ENCODE measurements around the gene XRCC1. TPM values are rescaled to one million over a fixed set of nuclear protein-coding genes. Genes with fewer than 3 reads are reported as not detected.
A peak's percentile ranks its signal among the peaks of the same experiment; 100 is the strongest.

The XRCC1 gene
- total RNA-seq, 2 experiments from 2014 or later = 29.4 to 32.4 TPM

DNA sequence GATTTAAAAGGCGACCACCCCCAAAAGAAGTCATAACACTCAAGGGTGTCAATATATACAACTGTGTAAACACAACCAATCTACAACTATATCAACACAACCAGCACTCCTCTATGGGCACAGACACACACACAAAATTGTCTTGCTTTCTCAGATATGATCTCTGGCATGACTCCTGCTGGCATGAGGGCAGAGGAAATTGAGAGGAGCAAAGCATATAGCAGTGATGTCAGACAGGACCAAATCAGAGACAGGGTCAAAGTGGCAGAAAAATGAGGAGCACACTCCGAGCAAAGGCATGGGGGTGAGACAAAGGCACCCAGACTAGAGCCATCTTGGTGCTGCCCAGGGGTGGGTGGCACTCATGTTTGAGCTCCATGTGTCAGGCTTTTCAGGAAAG lies 11.0 kb upstream of the XRCC1 start:
- ATAC-seq = no peak
- TF ChIP-seq, protein P1, sequence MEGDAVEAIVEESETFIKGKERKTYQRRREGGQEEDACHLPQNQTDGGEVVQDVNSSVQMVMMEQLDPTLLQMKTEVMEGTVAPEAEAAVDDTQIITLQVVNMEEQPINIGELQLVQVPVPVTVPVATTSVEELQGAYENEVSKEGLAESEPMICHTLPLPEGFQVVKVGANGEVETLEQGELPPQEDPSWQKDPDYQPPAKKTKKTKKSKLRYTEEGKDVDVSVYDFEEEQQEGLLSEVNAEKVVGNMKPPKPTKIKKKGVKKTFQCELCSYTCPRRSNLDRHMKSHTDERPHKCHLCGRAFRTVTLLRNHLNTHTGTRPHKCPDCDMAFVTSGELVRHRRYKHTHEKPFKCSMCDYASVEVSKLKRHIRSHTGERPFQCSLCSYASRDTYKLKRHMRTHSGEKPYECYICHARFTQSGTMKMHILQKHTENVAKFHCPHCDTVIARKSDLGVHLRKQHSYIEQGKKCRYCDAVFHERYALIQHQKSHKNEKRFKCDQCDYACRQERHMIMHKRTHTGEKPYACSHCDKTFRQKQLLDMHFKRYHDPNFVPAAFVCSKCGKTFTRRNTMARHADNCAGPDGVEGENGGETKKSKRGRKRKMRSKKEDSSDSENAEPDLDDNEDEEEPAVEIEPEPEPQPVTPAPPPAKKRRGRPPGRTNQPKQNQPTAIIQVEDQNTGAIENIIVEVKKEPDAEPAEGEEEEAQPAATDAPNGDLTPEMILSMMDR (IDR thresholded peaks at IDR 0.05) = no peak

DNA sequence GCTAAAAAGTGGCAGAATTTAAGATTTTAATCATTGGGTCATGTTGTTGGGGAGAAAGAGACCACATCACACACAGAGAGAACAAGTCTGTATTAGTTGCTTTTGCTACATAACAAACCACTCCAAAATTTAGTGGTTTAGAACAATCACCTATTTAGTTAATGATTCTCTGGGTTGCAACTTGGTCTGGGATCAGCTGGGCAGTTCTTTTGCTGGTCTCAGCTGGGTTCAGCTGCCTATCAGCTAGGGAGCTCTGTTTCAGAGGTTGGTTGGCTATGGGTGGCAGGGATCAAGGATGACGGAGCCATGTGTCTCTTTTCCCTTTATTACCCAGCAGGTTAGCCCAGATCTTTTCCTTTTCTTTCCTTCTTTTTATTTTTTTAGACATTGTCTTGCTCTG lies 9.2 kb upstream of the XRCC1 start:
- H3K27me3 Mint-ChIP-seq = no peaks in the 10 kb centered on the region
- peak overlapping the region; percentile 35 for H3K27ac Mint-ChIP-seq
- H3K4me3 Mint-ChIP-seq = no peak overlapping the region
- no peak for ATAC-seq
- CTCF ChIA-PET = interaction anchor here (0.6 to 3.5 kb wide), 5 partner anchors 10 to 84 kb away, joined by 3 to 26 read pairs (median 3); no protein-coding TSS in a partner anchor
- POLR2A ChIA-PET = interaction anchor here (0.7 to 1.6 kb wide), 2 partner anchors 12 to 28 kb away, joined by 3 to 4 read pairs; partner anchors contain the start of gene ZNF576
- TF ChIP-seq, protein P1 (IDR thresholded peaks at IDR 0.05) = no peak
- H3K9me3 Mint-ChIP-seq = no peaks in the 10 kb centered on the region
- H3K36me3 Mint-ChIP-seq (ENCODE audit: low read depth) = peaks cover 12% of the 10 kb centered on the region
- H3K4me1 Mint-ChIP-seq (ENCODE audit: low read depth) = peaks cover 12% of the 10 kb centered on the region
- no peak for DNase-seq
- intact Hi-C loops (cut with micrococcal nuclease) = no loop called here

More for the DNA sequence above, 11.0 kb upstream of the XRCC1 start:
- Mint-ChIP-seq H3K27me3 (no peaks in the 10 kb centered on the region), H3K4me1 (ENCODE audit: low read depth) (peaks cover 10% of the 10 kb centered on the region), H3K36me3 (ENCODE audit: low read depth) (peaks cover 20% of the 10 kb centered on the region), H3K27ac (no peak overlapping the region), H3K9me3 (no peaks in the 10 kb centered on the region), H3K4me3 (no peak overlapping the region)
- ChIA-PET POLR2A (no interaction called here), CTCF (interaction anchor here (0.6 to 12.2 kb wide), 3 partner anchors 8 to 159 kb away, joined by 3 to 188 read pairs (median 26); no protein-coding TSS in a partner anchor)
- intact Hi-C loops (cut with micrococcal nuclease) = no loop called here
- DNase-seq = no peak

DNA sequence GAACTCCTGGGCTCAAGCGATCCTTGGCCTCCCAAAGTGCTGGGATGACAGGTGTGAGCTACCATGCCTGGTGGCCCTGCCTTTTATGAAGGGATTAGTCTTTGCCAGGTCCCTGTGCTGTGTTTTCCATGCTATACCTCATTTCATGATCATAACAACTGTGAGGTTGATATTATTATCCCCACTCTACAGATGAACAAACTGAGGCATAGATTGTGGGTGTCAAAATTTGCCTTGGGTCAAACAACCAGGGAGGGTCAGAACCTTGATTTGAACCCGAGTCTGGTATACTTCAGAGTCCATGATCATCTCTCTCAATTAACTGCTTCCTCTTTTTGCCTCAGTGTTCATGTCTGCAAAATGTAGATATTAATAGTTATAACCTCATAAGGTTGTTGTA lies 7.2 kb upstream of the XRCC1 start:
- H3K27ac Mint-ChIP-seq = no peak overlapping the region
- TF ChIP-seq, protein P1 (IDR thresholded peaks at IDR 0.05) = no peak
- ATAC-seq (no peak), DNase-seq (no peak)
- intact Hi-C loops (cut with micrococcal nuclease) = no loop called here
- peaks cover 9% of the 10 kb centered on the region for H3K36me3 Mint-ChIP-seq (ENCODE audit: low read depth)
- H3K4me3 Mint-ChIP-seq = no peak overlapping the region
- H3K4me1 Mint-ChIP-seq (ENCODE audit: low read depth) = peaks cover 20% of the 10 kb centered on the region
- ChIA-PET CTCF (interaction anchor here (1.5 to 2.1 kb wide), 2 partner anchors 12 to 28 kb away, joined by 5 to 7 read pairs; no protein-coding TSS in a partner anchor), POLR2A (interaction anchor here (0.6 kb wide), 1 partner anchor 26 kb away, joined by 3 read pairs; no protein-coding TSS in a partner anchor)
- no peaks in the 10 kb centered on the region for H3K9me3 Mint-ChIP-seq
- H3K27me3 Mint-ChIP-seq = no peaks in the 10 kb centered on the region

DNA sequence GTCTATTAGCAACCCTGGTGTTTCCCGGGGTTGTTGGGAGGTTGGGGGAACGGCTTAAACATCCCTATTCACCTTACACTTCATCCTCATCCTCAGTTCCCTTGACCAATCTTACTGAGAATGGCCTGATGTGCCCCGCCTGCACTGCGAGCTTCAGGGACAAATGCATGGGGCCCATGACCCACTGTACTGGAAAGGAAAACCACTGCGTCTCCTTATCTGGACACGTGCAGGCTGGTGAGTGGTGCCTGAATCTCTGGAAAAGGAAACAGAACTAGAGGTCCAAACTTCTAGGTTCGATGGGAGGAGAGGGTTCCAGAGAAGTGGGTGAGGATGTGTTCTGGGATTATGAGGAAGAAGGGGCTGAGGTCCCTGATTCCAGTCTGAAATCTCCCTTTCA lies 6.1 kb upstream of the XRCC1 start:
- Mint-ChIP-seq H3K9me3 (no peaks in the 10 kb centered on the region), H3K27ac (peak overlapping the region; percentile 88), H3K27me3 (no peaks in the 10 kb centered on the region), H3K36me3 (ENCODE audit: low read depth) (peaks cover 9% of the 10 kb centered on the region), H3K4me1 (ENCODE audit: low read depth) (peaks cover 23% of the 10 kb centered on the region), H3K4me3 (peak overlapping the region; percentile 94)
- intact Hi-C loops (cut with micrococcal nuclease) = no loop called here
- ChIA-PET CTCF (interaction anchor here (0.9 to 2.5 kb wide), 2 partner anchors 13 to 26 kb away, joined by 5 to 11 read pairs; no protein-coding TSS in a partner anchor), POLR2A (interaction anchor here (2.0 kb wide), 1 partner anchor 16 kb away, joined by 10 read pairs; the partner anchor contains the start of genes IRGQ and ZNF576)
- no peak for DNase-seq
- no peak for ATAC-seq
- TF ChIP-seq, protein P1 (IDR thresholded peaks at IDR 0.05) = no peak

DNA sequence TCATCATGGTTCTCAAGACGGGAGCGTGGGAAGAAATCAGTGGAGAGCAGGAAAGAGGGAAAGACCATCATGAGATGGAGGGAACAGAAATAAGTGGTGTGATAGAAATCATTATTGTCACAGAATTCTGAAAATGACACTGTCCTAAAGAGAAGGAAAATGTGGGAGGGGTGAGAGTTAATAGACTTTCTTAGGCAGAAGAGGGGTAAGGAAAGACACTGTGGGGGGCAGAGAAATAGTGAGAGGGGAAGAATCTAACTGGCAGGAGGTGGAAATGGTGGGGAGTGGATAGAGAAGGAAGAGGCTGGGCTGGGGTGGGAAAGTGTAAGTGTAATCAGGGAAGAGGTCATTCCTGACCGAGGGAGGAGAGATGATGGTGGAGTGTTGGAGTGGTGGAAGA lies 3.5 kb upstream of the XRCC1 start:
- H3K27ac Mint-ChIP-seq = peak overlapping the region; percentile 48
- peak overlapping the region; percentile 94 for H3K4me3 Mint-ChIP-seq
- ATAC-seq (no peak), DNase-seq (no peak)
- intact Hi-C loops (cut with micrococcal nuclease) = no loop called here
- no peaks in the 10 kb centered on the region for H3K27me3 Mint-ChIP-seq
- H3K9me3 Mint-ChIP-seq = no peaks in the 10 kb centered on the region
- H3K4me1 Mint-ChIP-seq (ENCODE audit: low read depth) = peaks cover 29% of the 10 kb centered on the region
- TF ChIP-seq, protein P1 (IDR thresholded peaks at IDR 0.05) = no peak
- CTCF ChIA-PET = interaction anchor here (2.5 to 5.3 kb wide), 2 partner anchors 17 to 24 kb away, joined by 11 to 62 read pairs; partner anchors contain the start of genes IRGQ and ZNF576
- H3K36me3 Mint-ChIP-seq (ENCODE audit: low read depth) = peaks cover 5% of the 10 kb centered on the region
- POLR2A ChIA-PET = no interaction called here

Data from activated CD8-positive, alpha-beta T cell treated with anti-CD3 and anti-CD28 coated beads for 36 hours (primary cell).